GM12865 (cell line): ENCODE data around the gene TRIM46.
A peak's percentile ranks its signal among the peaks of the same experiment; 100 is the strongest.
"Not testable (repeated sequence)": the region's sequence is repeated elsewhere in the genome, so short reads cannot be mapped to it uniquely, and the experiment has no call there.

Source experiments
- DNase-seq: peaks from one replicate; pipeline ENCODE4 v3.0.0; 2010; ENCODE audit warnings: low read depth
- H3K4me3 ChIP-seq: 2 replicates; pipeline ENCODE4 v1.5.1; 2011; ENCODE audit warnings: mild to moderate bottlenecking, low read depth, low read length, control low read depth
- CTCF ChIP-seq: IDR thresholded peaks from 2 replicates; pipeline ENCODE4 v1.5.1; 2011; ENCODE audit warnings: low read length, control low read depth, low read depth, inconsistent platforms; ENCODE audit not compliant: insufficient read depth; ENCODE audit errors: missing control alignments

TRIM46 gene

GRCh38 chr1:155226188-155226909, 52.7 kb downstream of the TRIM46 start:
- peak; percentile 88 for DNase-seq
- H3K4me3 ChIP-seq = peak overlapping the region; percentile 84
- peak; percentile 73 for TF ChIP-seq CTCF

GRCh38 chr1:155226910-155227260, 53.2 kb downstream of the TRIM46 start:
- no peak for TF ChIP-seq CTCF
- peak overlapping the region; percentile 84 for H3K4me3 ChIP-seq
- peak; percentile 72 for DNase-seq

- TF ChIP-seq CTCF = no peak
- H3K4me3 ChIP-seq = peak overlapping the region; percentile 84
- DNase-seq = peak; percentile 100
These were observed 53.8 kb downstream of the TRIM46 start for GRCh38 chr1:155227261-155228095.

DNA sequence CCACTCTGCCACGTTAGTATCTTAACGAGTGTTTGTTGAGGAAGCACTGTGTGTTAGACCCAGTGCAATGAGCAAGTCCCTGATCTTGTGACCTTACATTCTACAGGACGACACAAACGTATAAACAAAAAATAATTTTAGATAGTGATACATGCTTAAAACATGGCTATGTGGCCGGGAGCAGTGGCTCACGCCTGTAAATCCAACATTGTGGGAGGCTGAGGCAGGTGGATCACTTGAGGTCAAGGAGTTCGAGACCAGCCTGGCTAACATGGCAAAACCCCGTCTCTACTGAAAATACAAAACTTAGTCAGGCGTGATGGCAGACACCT, 54.4 kb downstream of the TRIM46 start:
- no peak for DNase-seq
- H3K4me3 ChIP-seq = peak overlapping the region; percentile 61
- TF ChIP-seq CTCF = no peak

DNA sequence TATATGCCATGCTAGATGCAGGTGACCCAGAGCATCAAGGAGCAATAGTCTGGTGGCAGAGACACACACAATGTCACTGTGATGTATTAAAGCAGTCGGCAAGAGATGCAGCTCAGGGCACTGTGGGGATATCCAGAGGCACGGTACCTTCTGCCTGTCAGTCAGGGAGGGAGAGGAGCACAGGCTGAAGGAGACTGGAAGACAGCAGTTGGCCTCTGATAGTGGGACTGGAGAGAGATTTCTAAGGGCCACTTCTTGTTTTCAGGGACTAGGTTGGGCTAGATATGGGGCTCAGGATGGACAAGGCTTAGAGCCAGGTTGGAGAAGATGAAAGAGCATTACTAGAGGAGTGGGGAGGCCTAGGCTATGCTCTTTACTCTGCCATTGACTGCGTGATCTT, 57.7 kb downstream of the TRIM46 start:
- DNase-seq, H3K4me3 ChIP-seq: not testable (repeated sequence)

DNA sequence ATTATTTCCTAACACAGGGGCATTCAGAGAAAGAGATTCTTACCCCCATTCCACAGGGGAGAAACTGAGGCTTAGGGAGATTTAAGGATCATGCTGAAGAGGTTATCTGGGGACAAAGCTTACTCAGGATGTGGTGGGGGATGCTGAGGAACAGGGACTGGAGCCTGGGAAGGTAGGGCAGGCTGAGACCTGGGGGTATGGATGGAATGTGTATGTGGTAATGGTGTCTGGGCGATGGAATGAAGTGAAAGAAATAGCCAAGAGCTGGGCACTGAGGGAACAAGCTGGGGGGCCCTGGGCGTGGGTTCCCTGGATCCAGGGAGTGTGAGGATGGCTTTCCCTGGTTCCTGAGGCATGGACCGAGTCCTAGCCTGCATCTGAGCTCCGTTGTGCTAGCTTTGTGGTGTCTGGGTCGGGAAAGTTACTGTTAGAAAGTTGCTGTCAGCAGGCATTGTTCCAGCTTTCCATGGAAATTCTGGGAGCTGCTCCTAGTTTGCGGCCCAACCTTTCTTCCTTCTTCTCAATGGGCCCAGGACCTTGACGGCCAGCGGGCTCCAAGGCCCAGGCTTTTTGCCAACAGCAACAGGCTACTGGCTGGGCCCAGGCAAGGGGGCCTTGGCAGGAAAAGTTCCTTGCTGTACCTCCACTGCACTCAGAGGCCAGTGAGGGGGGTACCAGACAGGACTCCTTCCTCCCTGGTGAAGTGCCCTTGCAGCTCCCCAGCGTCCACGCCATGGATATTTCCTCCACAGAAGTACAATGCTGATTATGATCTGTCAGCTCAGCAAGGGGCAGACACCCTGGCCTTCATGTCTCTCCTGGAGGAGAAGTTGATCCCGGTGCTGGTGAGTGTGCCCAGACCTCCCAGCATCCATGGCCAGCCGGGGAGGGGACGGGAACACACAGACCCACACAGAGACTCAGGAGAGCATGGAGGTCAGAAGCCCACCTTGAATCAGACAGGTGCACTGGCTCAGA, 58.6 kb downstream of the TRIM46 start:
- H3K4me3 ChIP-seq, DNase-seq: not testable (repeated sequence)

DNA sequence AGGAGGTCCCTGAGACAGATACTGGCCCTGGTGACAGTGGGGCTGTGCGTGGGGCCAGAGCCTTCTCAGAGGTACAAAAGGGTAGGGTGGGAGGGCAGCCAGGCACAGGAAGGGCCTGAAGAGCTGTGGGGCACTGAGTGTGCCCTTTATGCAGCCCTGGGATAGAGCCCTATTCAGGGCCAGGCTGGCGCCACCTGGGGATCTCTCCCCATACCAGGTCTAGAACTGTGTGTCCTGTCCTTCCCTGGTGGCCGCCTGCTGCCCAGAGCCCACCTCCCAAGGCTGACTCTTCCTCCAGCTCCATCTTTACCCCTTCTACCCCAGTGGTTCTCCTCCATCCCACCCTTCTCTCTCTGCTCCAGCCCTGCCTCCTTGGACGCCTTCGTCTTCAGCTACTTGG, 59.9 kb downstream of the TRIM46 start:
- H3K4me3 ChIP-seq, DNase-seq: not testable (repeated sequence)
